Pancreas (tissue), 10 donors: ENCODE data around the gene ZFHX2. TPM values are rescaled to one million over a fixed set of nuclear protein-coding genes. Genes with fewer than 3 reads are reported as not detected.

ENCODE experiments used
- ATAC-seq, 4 donors: fragments of 200-7000 bp; cut with Tn5 transposase; one replicate each; pipeline versions ENCODE4 v1.8.0 to v1.9.1; 2020; ENCODE audit warnings: mild to moderate bottlenecking in 4 of 4, moderate library complexity in 4 of 4
- DNase-seq, 6 donors: peaks; one replicate each; pipeline ENCODE4 v3.0.0-alpha.2; 2020
- FAIRE-seq: peaks from 2 replicates; lab custom pipeline; 2012; peaks lifted over from hg19 to GRCh38; lab: Jason Lieb, UNC
- H3K27ac ChIP-seq, 4 donors: fragments of 200-600 bp; sonication (generic); 1 replicate in 3 of 4; 2 replicates in 1 of 4; pipeline versions ENCODE4 v1.5.0 to v1.8.0; 2020
- H3K27me3 ChIP-seq, 4 donors: fragments of 200-600 bp; one replicate each; pipeline ENCODE4 v1.8.0; 2021
- H3K36me3 ChIP-seq, 3 donors: fragments of 200-600 bp; sonication (generic) in 1 of 3; one replicate each; pipeline versions ENCODE4 v1.5.0 to v1.8.0; 2020 to 2021
- H3K4me1 ChIP-seq, 3 donors: fragments of 200-600 bp; one replicate each; pipeline ENCODE4 v1.8.0; 2021
- H3K4me3 ChIP-seq, 4 donors: fragments of 200-600 bp; sonication (generic) in 2 of 4; one replicate each; pipeline versions ENCODE4 v1.5.0 to v1.8.0; 2020 to 2021
- H3K9me3 ChIP-seq, 4 donors: fragments of 200-600 bp; one replicate each; pipeline ENCODE4 v1.8.0; 2021
- CTCF ChIP-seq, 4 donors: fragments of 200-600 bp; sonication (generic) in 3 of 4; IDR thresholded peaks; one replicate each; pipeline versions ENCODE4 v1.5.0 to v1.8.0; 2021; ENCODE audit warnings: antibody characterized with exemption in 4 of 4
- WGBS, 2 donors: extraction: QIAGEN DNeasy Blood & Tissue Kit; methylation state at CpG; one replicate each; pipeline ENCODE4 v1.1.7; 2013; 5-methylcytosine and 5-hydroxymethylcytosine counted together
- intact Hi-C, 3 donors: fragments of 100-400 bp; cut with DNase I; formaldehyde crosslinking; loops; one replicate each; pipeline versions ENCODE4 v1.11.1 to v1.14.2; 2022
- polyA plus RNA-seq, 2 donors: library from polyadenylated mRNA; stranded (reverse); fragments of 200-250 nt; gene quantifications; one replicate each; pipeline ENCODE4 v1.2.3, GENCODE V29; 2013
- total RNA-seq, 6 donors: library from RNA; stranded (reverse); fragmentation: NEBNext Ultra II Directional in 4 of 6; extraction: Animal tissue kit (Norgen Biotek cat#: 25700) in 4 of 6; gene quantifications; one replicate each; pipeline versions ENCODE4 v1.2.1 to v1.2.4, GENCODE V29; 2021 to 2023
- donor health status: healthy with polysubstance abuse.
- donor health status: DM: no; HTN: no; CAD: no; lungs with moderate emphysema.
- donor health status: DM: no; HTN: no; CAD: no.
- donor health status: control.
- donor health status: control.
- donor health status: Bipolar disorder and iron deficiency.
- donor health status: DM: yes; HTN: yes; CAD: no.
- donor health status: DM: no; HTN: no; CAD: no.
- donor health status: DM: no; HTN: no; CAD: no.
- donor health status: DM: yes; HTN: yes; CAD: no.

Gene ZFHX2
- total and polyA plus RNA-seq, 8 donors = 0.63 to 3.8 (median 1.2) TPM

- 43 to 54% methylated on average over 2 of the region's 2 CpGs for WGBS, 2 donors
- no peak for TF ChIP-seq CTCF (IDR thresholded peaks at IDR 0.05)
- ATAC-seq (no peak), FAIRE-seq (no peak), DNase-seq (no peak)
- H3K36me3 ChIP-seq = no peaks in the 10 kb centered on the region
- H3K4me1 ChIP-seq = no peaks in the 10 kb centered on the region
- intact Hi-C loops = no loop called here
- no peaks in the 10 kb centered on the region for H3K9me3 ChIP-seq
- H3K27ac ChIP-seq = no peak overlapping the region
- H3K27me3 ChIP-seq = no peaks in the 10 kb centered on the region
- no peak overlapping the region for H3K4me3 ChIP-seq
Measured at GRCh38 chr14:23494223-23494622, 57.3 kb downstream of the ZFHX2 start.

GRCh38 chr14:23492618-23493272, 58.8 kb downstream of the ZFHX2 start:
- no peak for FAIRE-seq
- no peak for ATAC-seq
- intact Hi-C loops = no loop called here

GRCh38 chr14:23487216-23487615, 64.3 kb downstream of the ZFHX2 start:
- no peak for DNase-seq
- no peak for ATAC-seq
- Histone ChIP-seq H3K36me3 (no peaks in the 10 kb centered on the region), H3K9me3 (no peaks in the 10 kb centered on the region), H3K4me1 (no peaks in the 10 kb centered on the region), H3K4me3 (no peak overlapping the region), H3K27me3 (no peaks in the 10 kb centered on the region), H3K27ac (no peak overlapping the region)
- 80 to 84% methylated on average over 7 of the region's 7 CpGs for WGBS, 2 donors
- FAIRE-seq = no peak
- intact Hi-C loops = no loop called here
- no peak for TF ChIP-seq CTCF (IDR thresholded peaks at IDR 0.05)

More at GRCh38 chr14:23492618-23493272, 58.8 kb downstream of the ZFHX2 start:
- Histone ChIP-seq H3K27ac (no peak overlapping the region), H3K4me1 (no peaks in the 10 kb centered on the region), H3K9me3 (no peaks in the 10 kb centered on the region), H3K27me3 (no peaks in the 10 kb centered on the region), H3K4me3 (no peak overlapping the region), H3K36me3 (no peaks in the 10 kb centered on the region)
- TF ChIP-seq CTCF (IDR thresholded peaks at IDR 0.05) = no peak
- DNase-seq = no peak

- Histone ChIP-seq H3K4me3 (no peak overlapping the region), H3K9me3 (no peaks in the 10 kb centered on the region), H3K4me1 (no peaks in the 10 kb centered on the region), H3K27ac (no peak overlapping the region), H3K36me3 (no peaks in the 10 kb centered on the region), H3K27me3 (no peaks in the 10 kb centered on the region)
- DNase-seq (no peak), ATAC-seq (no peak), FAIRE-seq (no peak)
- intact Hi-C loops = no loop called here
- no peak for TF ChIP-seq CTCF (IDR thresholded peaks at IDR 0.05)
- WGBS, 2 donors = 82 to 88% methylated on average over 2 of the region's 2 CpGs
Measured at GRCh38 chr14:23486036-23486435, 65.5 kb downstream of the ZFHX2 start.

DNA sequence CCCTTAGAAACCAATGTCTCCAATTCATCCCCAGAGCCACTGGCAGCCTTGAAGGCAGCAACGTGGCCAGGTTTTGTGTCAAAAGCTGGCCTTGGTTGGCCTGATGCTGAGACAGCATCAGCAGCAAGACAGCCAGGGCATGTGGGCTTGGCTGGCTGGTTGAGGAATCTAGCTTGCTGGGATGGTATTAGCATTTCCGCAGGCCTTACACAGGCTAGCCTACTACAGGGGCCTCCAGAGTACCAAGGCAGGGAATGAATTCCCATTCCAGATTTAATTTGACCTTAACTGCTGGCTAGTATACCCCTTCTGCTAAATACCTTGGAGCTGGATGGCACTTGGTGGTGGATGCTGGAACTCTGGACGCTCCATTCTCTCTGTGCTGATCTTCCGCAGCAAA, 66.2 kb downstream of the ZFHX2 start:
- DNase-seq = no peak
- no peak for ATAC-seq
- 90 to 91% methylated on average over 4 of the region's 4 CpGs for WGBS, 2 donors
- no peak overlapping the region for H3K4me3 ChIP-seq
- intact Hi-C loops = no loop called here
- H3K27me3 ChIP-seq = no peaks in the 10 kb centered on the region
- no peak for TF ChIP-seq CTCF (IDR thresholded peaks at IDR 0.05)
- no peaks in the 10 kb centered on the region for H3K4me1 ChIP-seq
- H3K36me3 ChIP-seq = no peaks in the 10 kb centered on the region
- H3K27ac ChIP-seq = no peak overlapping the region
- H3K9me3 ChIP-seq = no peaks in the 10 kb centered on the region
- no peak for FAIRE-seq
